HepG2 (cell line): Measurements from ENCODE around the gene TRMT1. TPM values are rescaled to one million over a fixed set of nuclear protein-coding genes. Genes with fewer than 3 reads are reported as not detected.

Experiments used
- ATAC-seq: fragments of 200-7000 bp; cut with Tn5 transposase; 3 replicates; pipeline ENCODE4 v1.9.1; 2020; ENCODE audit warnings: mild to moderate bottlenecking, moderate library complexity
- BruUV-seq: library from RNA; stranded (reverse); fragments of 400-500 nt; replicated peaks from 2 replicates; lab custom pipeline; 2021; lab: Mats Ljungman, UMichigan
- CTCF ChIA-PET: fragments of 300-600 bp; formaldehyde crosslinking; extraction: SDS; loops from one replicate; lab custom pipeline; 2021; ENCODE audit warnings: low total read pairs, inconsistent platforms, low intra/inter-chr PET ratio; lab: Yijun Ruan, JAX
- POLR2A ChIA-PET: fragments of 350-600 bp; sonication (Branson Sonifier 250); formaldehyde crosslinking; loops from one replicate; lab custom pipeline; 2020; ENCODE audit warnings: antibody characterized with exemption, inconsistent platforms; lab: Yijun Ruan, JAX
- DNase-seq: peaks from one replicate; pipeline ENCODE4 v3.0.0-alpha.2; 2015; ENCODE audit warnings: low spot score
- FAIRE-seq: peaks from 3 replicates; lab custom pipeline; 2011; peaks lifted over from hg19 to GRCh38; lab: Jason Lieb, UNC
- H2AFZ ChIP-seq: one replicate; pipeline ENCODE4 v1.6.1; 2011; ENCODE audit warnings: low read length, inconsistent platforms
- H3K27ac ChIP-seq: fragments of 300-600 bp; 3 replicates; pipeline ENCODE4 v1.8.0; 2011; ENCODE audit warnings: mixed run types, mild to moderate bottlenecking, mixed read lengths, low read length, inconsistent platforms; ENCODE audit not compliant: insufficient read depth; ENCODE audit errors: extremely low read length
- H3K27me3 ChIP-seq, 2 experiments: fragments of 200-600 bp in 1 of 2; 2 replicates in 1 of 2; 3 replicates in 1 of 2; pipeline versions ENCODE4 v1.6.0 to v1.8.0; 2011; ENCODE audit warnings: low read length in 2 of 2, mild to moderate bottlenecking in 2 of 2, moderate library complexity in 2 of 2, inconsistent platforms in 1 of 2; ENCODE audit not compliant: insufficient read depth in 2 of 2, control insufficient read depth in 1 of 2
- H3K36me3 ChIP-seq, 2 experiments: fragments of 200-600 bp in 1 of 2; replicated peaks in 1 of 2; 2 replicates in 1 of 2; 3 replicates in 1 of 2; pipeline versions ENCODE4 v1.5.1 to v1.8.0; 2011; ENCODE audit warnings: low read length in 2 of 2, inconsistent platforms in 1 of 2; ENCODE audit not compliant: insufficient read depth in 2 of 2, control insufficient read depth in 1 of 2
- H3K4me1 ChIP-seq: 2 replicates; pipeline ENCODE4 v1.5.1; 2012; ENCODE audit warnings: low read length, inconsistent platforms; ENCODE audit not compliant: insufficient read depth
- H3K4me2 ChIP-seq: 2 replicates; pipeline ENCODE4 v1.6.0; 2011; ENCODE audit warnings: low read depth, low read length, inconsistent platforms
- H3K4me3 ChIP-seq, 3 experiments: fragments of 200-600 bp in 1 of 3; sonication (generic), shearing (Covaris generic) in 1 of 3; replicated peaks in 1 of 3; 2 replicates each; pipeline ENCODE4 v1.5.1; 2011 to 2016; ENCODE audit warnings: low read length in 3 of 3, inconsistent platforms in 2 of 3, low read depth in 2 of 3, mild to moderate bottlenecking in 2 of 3, control low read depth in 1 of 3, mixed read lengths in 1 of 3; ENCODE audit not compliant: insufficient read depth in 1 of 3
- H3K79me2 ChIP-seq: one replicate; pipeline ENCODE4 v1.6.1; 2011; ENCODE audit warnings: low read length, inconsistent platforms; ENCODE audit not compliant: insufficient read depth
- H3K9ac ChIP-seq: 2 replicates; pipeline ENCODE4 v1.6.0; 2011; ENCODE audit warnings: mild to moderate bottlenecking, low read depth, low read length, inconsistent platforms; ENCODE audit not compliant: insufficient read depth
- H3K9me3 ChIP-seq: 2 replicates; pipeline ENCODE4 v1.5.1; 2012; ENCODE audit warnings: mild to moderate bottlenecking, low read length
- H4K20me1 ChIP-seq: 2 replicates; pipeline ENCODE4 v1.6.0; 2011; ENCODE audit warnings: inconsistent platforms, mild to moderate bottlenecking, low read length, moderate library complexity; ENCODE audit not compliant: insufficient read depth
- ATM ChIP-seq: fragments of 450-650 bp; IDR thresholded peaks from 2 replicates; pipeline ENCODE4 v1.7.1; 2017; ENCODE audit warnings: mild to moderate bottlenecking, borderline replicate concordance
- HNRNPL ChIP-seq: fragments of 200-400 bp; formaldehyde crosslinking; IDR thresholded peaks from 2 replicates; pipeline ENCODE4 v1.6.1; 2017; ENCODE audit warnings: mild to moderate bottlenecking, low read depth, low read length
- KIAA2018 ChIP-seq: sonication (generic); formaldehyde crosslinking; IDR thresholded peaks from 2 replicates; pipeline ENCODE4 v1.5.0; 2020; ENCODE audit warnings: mild to moderate bottlenecking, missing genetic modification reagents, borderline replicate concordance
- MAFG ChIP-seq: sonication (generic); formaldehyde crosslinking; IDR thresholded peaks from 2 replicates; pipeline ENCODE4 v1.5.1; 2020; ENCODE audit warnings: mild to moderate bottlenecking, missing genetic modification reagents
- PCBP1 ChIP-seq: fragments of 200-400 bp; formaldehyde crosslinking; IDR thresholded peaks from 2 replicates; pipeline ENCODE4 v1.6.1; 2017; ENCODE audit warnings: mild to moderate bottlenecking, low read depth, low read length, borderline replicate concordance
- RBFOX2 ChIP-seq: fragments of 200-400 bp; formaldehyde crosslinking; IDR thresholded peaks from 2 replicates; pipeline ENCODE4 v1.6.1; 2017; ENCODE audit warnings: low read depth, mild to moderate bottlenecking, low read length
- REPIN1 ChIP-seq: sonication (generic); formaldehyde crosslinking; IDR thresholded peaks from 2 replicates; pipeline ENCODE4 v1.8.0; 2022; ENCODE audit warnings: missing genetic modification reagents, low read depth, mild to moderate bottlenecking, borderline replicate concordance
- SNAPC5 ChIP-seq: sonication (generic); formaldehyde crosslinking; IDR thresholded peaks from 2 replicates; pipeline ENCODE4 v1.8.1; 2023; ENCODE audit warnings: mild to moderate bottlenecking, missing genetic modification reagents, borderline replicate concordance
- STAT5B ChIP-seq: sonication (generic); formaldehyde crosslinking; IDR thresholded peaks from 2 replicates; pipeline ENCODE4 v1.4.0; 2020; ENCODE audit warnings: missing genetic modification reagents
- TEAD2 ChIP-seq: sonication (generic); formaldehyde crosslinking; IDR thresholded peaks from 2 replicates; pipeline ENCODE4 v1.9.0; 2021; ENCODE audit warnings: missing genetic modification reagents
- THAP11 ChIP-seq: IDR thresholded peaks from 2 replicates; pipeline ENCODE4 v1.6.1; 2016; ENCODE audit warnings: missing biosample characterization, missing genetic modification reagents
- TRIM22 ChIP-seq: fragments of 450-650 bp; IDR thresholded peaks from 2 replicates; pipeline ENCODE4 v1.6.1; 2017
- ZFP37 ChIP-seq: sonication (generic); formaldehyde crosslinking; IDR thresholded peaks from 2 replicates; pipeline ENCODE4 v1.4.0; 2020; ENCODE audit warnings: missing genetic modification reagents, borderline replicate concordance
- ZNF207 ChIP-seq: fragments of 450-650 bp; IDR thresholded peaks from 2 replicates; pipeline ENCODE4 v1.6.1; 2016; ENCODE audit warnings: antibody characterized with exemption, borderline replicate concordance
- ZNF567 ChIP-seq: sonication (generic); formaldehyde crosslinking; IDR thresholded peaks from 2 replicates; pipeline ENCODE4 v1.8.1; 2023; ENCODE audit warnings: mild to moderate bottlenecking, missing genetic modification reagents, borderline replicate concordance
- WGBS: methylation state at CpG from one replicate; pipeline ENCODE4 v1.1.6; 2017; ENCODE audit warnings: low lambda C conversion rate; 5-methylcytosine and 5-hydroxymethylcytosine counted together
- in situ Hi-C: cut with HindIII; loops from 2 replicates; pipeline ENCODE4 v1.10.0; 2017; ENCODE audit warnings: low pct_unique_long_range_greater_than_20kb; ENCODE audit not compliant: extremely low pct_ligation_motif_present
- intact Hi-C: fragments of 100-400 bp; cut with micrococcal nuclease; formaldehyde crosslinking; loops from one replicate; pipeline ENCODE4 v1.10.0; 2022; ENCODE audit not compliant: unreplicated experiment
- polyA plus RNA-seq, 8 experiments: library from polyadenylated mRNA; depleted of rRNA in 3 of 8; stranded (reverse) in 7 of 8; unstranded in 1 of 8; fragments of >200 nt; fragmentation: Illumina TruSeq in 4 of 8; extraction: Trizol in 4 of 8; gene quantifications; 2 replicates each; pipeline versions ENCODE4 v1.2.1 to v1.2.3, GENCODE V29; 2011 to 2016; ENCODE audit warnings: low read depth in 4 of 8, missing spikeins in 1 of 8, mixed read lengths in 1 of 8; ENCODE audit not compliant: insufficient read depth in 1 of 8
- total RNA-seq, 5 experiments: library from RNA; depleted of rRNA; stranded (reverse); fragments of >200 nt; fragmentation: Illumina TruSeq; extraction: Trizol; gene quantifications; 2 replicates each; pipeline ENCODE4 v1.2.3, GENCODE V29; 2016; ENCODE audit warnings: low read depth in 1 of 5

The TRMT1 gene
- total and polyA plus RNA-seq, 2 of the 13 experiments (the other 11 are each of a cell fraction or from before 2014, with no cell fraction given): 35.5 to 44.1 TPM

- in situ Hi-C loops: loop anchor here (5.0 kb wide), 2 partner anchors 62 to 117 kb away; no protein-coding TSS in a partner anchor
- DNase-seq: no peak
- TF ChIP-seq TEAD2 (CRISPR knock-in tag): no peak
- TF ChIP-seq ZNF567: no peak
- no peak for TF ChIP-seq REPIN1 (CRISPR knock-in tag)
- no peak for TF ChIP-seq RBFOX2
- TF ChIP-seq SNAPC5 (CRISPR knock-in tag): no peak
- TF ChIP-seq MAFG (CRISPR knock-in tag): no peak
- TF ChIP-seq TRIM22: no peak
- 0 out of 2 replicates have a peak, but pooled peaks have one; percentile 3 for TF ChIP-seq THAP11
- peak; percentile 82; the same call in 1 of the 2 replicates for TF ChIP-seq HNRNPL
- no peak for TF ChIP-seq PCBP1
- TF ChIP-seq ZNF207: no peak
- no peak for TF ChIP-seq KIAA2018
- no peak for TF ChIP-seq ATM
- 0 out of 2 replicates have a peak, but pooled peaks have one; percentile 11 for TF ChIP-seq ZFP37
- TF ChIP-seq STAT5B (CRISPR knock-in tag): no peak
Measured at GRCh38 chr19:13094106-13094504, 22.4 kb downstream of the TRMT1 start.

More at GRCh38 chr19:13094106-13094504, 22.4 kb downstream of the TRMT1 start:
- no peak overlapping the region for H3K27ac ChIP-seq
- H3K27me3 ChIP-seq: no peaks in the 10 kb centered on the region
- no peaks in the 10 kb centered on the region; the same call in 1 of the 2 replicates for H4K20me1 ChIP-seq
- no peak overlapping the region for H2AFZ ChIP-seq
- no TSS peak for BruUV-seq
- H3K79me2 ChIP-seq: no peaks in the 10 kb centered on the region
- WGBS: 89% methylated on average over 3 of the region's 5 CpGs
- FAIRE-seq (no peak), ATAC-seq (no peak)
- peaks cover 0 to 2% of the 10 kb centered on the region in 2 experiments; a peak in 2 of 5 replicates for H3K36me3 ChIP-seq
- H3K9ac ChIP-seq: no peak overlapping the region
- intact Hi-C loops: no loop called here
- CTCF ChIA-PET: interaction anchor here (1.7 to 2.6 kb wide), 3 partner anchors 111 to 129 kb away, joined by 11 to 44 read pairs (median 18); no protein-coding TSS in a partner anchor
- H3K4me3 ChIP-seq: no peak overlapping the region
- peaks cover 50% of the 10 kb centered on the region for H3K4me1 ChIP-seq
- no peak overlapping the region for H3K4me2 ChIP-seq
- POLR2A ChIA-PET: interaction anchor here (1.0 to 1.8 kb wide), 5 partner anchors 34 to 117 kb away, joined by 3 to 7 read pairs (median 4); no protein-coding TSS in a partner anchor
- H3K9me3 ChIP-seq: no peaks in the 10 kb centered on the region
